OCI-LY7 (cell line): ENCODE data around the gene ASCL5. TPM values are rescaled to one million over a fixed set of nuclear protein-coding genes. Genes with fewer than 3 reads are reported as not detected.

Source experiments
- BruUV-seq: library from RNA; stranded (reverse); fragments of 400-500 nt; replicated peaks from 2 replicates; lab custom pipeline; 2021; lab: Mats Ljungman, UMichigan
- CTCF ChIA-PET: fragments of 300-600 bp; sonication (Branson Sonifier 250); formaldehyde crosslinking; loops from one replicate; lab custom pipeline; 2022; ENCODE audit warnings: antibody characterized with exemption; ENCODE audit not compliant: unreplicated experiment; lab: Charles Lee
- POLR2A ChIA-PET: fragments of 300-600 bp; sonication (Branson Sonifier 250); formaldehyde crosslinking; loops from one replicate; lab custom pipeline; 2022; ENCODE audit warnings: antibody characterized with exemption; lab: Charles Lee
- DNase-seq: peaks from one replicate; pipeline ENCODE4 v3.0.0-alpha.2; 2015; ENCODE audit warnings: low spot score
- H2AFZ ChIP-seq: fragments of 200-600 bp; sonication (generic), shearing (Covaris generic); 2 replicates; pipeline ENCODE4 v1.6.1; 2014; ENCODE audit warnings: mild to moderate bottlenecking, antibody characterized with exemption, low read length, moderate library complexity
- H3K27ac ChIP-seq: fragments of 200-600 bp; sonication (generic); 2 replicates; pipeline ENCODE4 v1.5.1; 2014; ENCODE audit warnings: mixed run types, low read depth, mild to moderate bottlenecking, moderate library complexity, low read length, inconsistent platforms; ENCODE audit not compliant: poor library complexity, severe bottlenecking
- H3K36me3 ChIP-seq: fragments of 200-600 bp; sonication (generic); 2 replicates; pipeline ENCODE4 v1.6.1; 2014; ENCODE audit warnings: mild to moderate bottlenecking, antibody characterized with exemption, low read length, moderate library complexity, mixed read lengths; ENCODE audit not compliant: insufficient read depth
- H3K4me1 ChIP-seq: fragments of 200-600 bp; sonication (generic); 2 replicates; pipeline ENCODE4 v1.5.1; 2014; ENCODE audit warnings: mild to moderate bottlenecking, low read length; ENCODE audit not compliant: insufficient read depth, poor library complexity, severe bottlenecking
- H3K4me2 ChIP-seq: fragments of 200-600 bp; sonication (generic); 2 replicates; pipeline ENCODE4 v1.6.1; 2014; ENCODE audit warnings: mild to moderate bottlenecking, low read length
- H3K4me3 ChIP-seq: fragments of 200-600 bp; sonication (generic); 2 replicates; pipeline ENCODE4 v1.5.1; 2014; ENCODE audit warnings: mild to moderate bottlenecking, low read depth, low read length; ENCODE audit not compliant: poor library complexity, severe bottlenecking
- H3K79me2 ChIP-seq: fragments of 200-600 bp; sonication (generic); 2 replicates; pipeline ENCODE4 v1.6.1; 2016; ENCODE audit warnings: low read depth, mild to moderate bottlenecking, low read length, moderate library complexity, mixed read lengths; ENCODE audit not compliant: insufficient read depth
- H3K9me2 ChIP-seq: fragments of 200-600 bp; sonication (generic); 2 replicates; pipeline ENCODE4 v1.6.1; 2016; ENCODE audit warnings: mild to moderate bottlenecking, low read length, mixed read lengths; ENCODE audit not compliant: insufficient read depth
- H3K9me3 ChIP-seq: fragments of 200-600 bp; sonication (generic); 2 replicates; pipeline ENCODE4 v1.6.1; 2014; ENCODE audit warnings: mild to moderate bottlenecking, mixed run types, low read length, mixed read lengths
- H4K20me1 ChIP-seq: fragments of 200-600 bp; sonication (generic); 2 replicates; pipeline ENCODE4 v1.6.1; 2014; ENCODE audit warnings: mild to moderate bottlenecking, antibody characterized with exemption, low read length, moderate library complexity, mixed read lengths; ENCODE audit not compliant: insufficient read depth
- CTCF ChIP-seq: fragments of 200-600 bp; sonication (generic); conservative IDR thresholded peaks from 2 replicates; pipeline ENCODE4 v1.5.1; 2014; ENCODE audit warnings: mild to moderate bottlenecking, antibody characterized with exemption, low read length, moderate library complexity, mixed read lengths
- EZH2phosphoT487 ChIP-seq: fragments of 200-600 bp; sonication (generic); IDR thresholded peaks from 2 replicates; pipeline ENCODE4 v1.6.1; 2018; ENCODE audit warnings: low read depth, borderline replicate concordance, mild to moderate bottlenecking, mixed run types, antibody characterized with exemption, low read length, moderate library complexity, mixed read lengths
- intact Hi-C: fragments of 100-400 bp; cut with micrococcal nuclease; formaldehyde crosslinking; loops from one replicate; pipeline ENCODE4 v1.10.0; 2022; ENCODE audit not compliant: unreplicated experiment
- total RNA-seq, 2 experiments: library from RNA; depleted of rRNA in 1 of 2; stranded (reverse); fragments of >200 nt in 1 of 2; shearing (Covaris generic) in 1 of 2; gene quantifications; 2 replicates each; pipeline ENCODE4 v1.2.3, GENCODE V29; 2014 to 2022

The ASCL5 gene
- total RNA-seq, 2 experiments from 2014 or later: not detected

- Histone ChIP-seq H2AFZ (no peak overlapping the region), H3K9me3 (no peaks in the 10 kb centered on the region), H4K20me1 (no peaks in the 10 kb centered on the region), H3K4me3 (no peak overlapping the region), H3K79me2 (no peaks in the 10 kb centered on the region), H3K36me3 (no peaks in the 10 kb centered on the region), H3K4me1 (no peaks in the 10 kb centered on the region), H3K9me2 (no peaks in the 10 kb centered on the region), H3K27ac (no peak overlapping the region), H3K4me2 (no peak overlapping the region)
- intact Hi-C loops: no loop called here
- TF ChIP-seq EZH2phosphoT487 (no peak), CTCF (no peak)
- no TSS peak for BruUV-seq
- ChIA-PET CTCF (interaction anchor here (1.3 kb wide), 1 partner anchor 17 kb away, joined by 4 read pairs; no protein-coding TSS in a partner anchor), POLR2A (interaction anchor here (0.7 kb wide), 1 partner anchor 409 kb away, joined by 3 read pairs; no protein-coding TSS in a partner anchor)
- no peak for DNase-seq
Measured at GRCh38 chr1:201136355-201137023, 9.5 kb upstream of the ASCL5 start.

GRCh38 chr1:201134405-201134804 lies 7.4 kb upstream of the ASCL5 start:
- CTCF ChIA-PET: no interaction called here
- POLR2A ChIA-PET: interaction anchor here (1.2 kb wide), 1 partner anchor 11 kb away, joined by 3 read pairs; no protein-coding TSS in a partner anchor
- Histone ChIP-seq H3K79me2 (no peaks in the 10 kb centered on the region), H2AFZ (no peak overlapping the region), H3K9me3 (no peaks in the 10 kb centered on the region), H3K4me1 (no peaks in the 10 kb centered on the region), H3K9me2 (no peaks in the 10 kb centered on the region), H3K36me3 (no peaks in the 10 kb centered on the region), H3K4me3 (no peak overlapping the region), H3K27ac (no peak overlapping the region), H4K20me1 (no peaks in the 10 kb centered on the region), H3K4me2 (no peak overlapping the region)
- TF ChIP-seq CTCF (no peak), EZH2phosphoT487 (no peak)
- BruUV-seq: no TSS peak
- intact Hi-C loops: no loop called here
- DNase-seq: no peak

GRCh38 chr1:201131398-201131797 lies 4.4 kb upstream of the ASCL5 start:
- H3K4me1 ChIP-seq: no peaks in the 10 kb centered on the region
- no peaks in the 10 kb centered on the region for H3K9me2 ChIP-seq
- no peak overlapping the region for H3K4me2 ChIP-seq
- H3K9me3 ChIP-seq: no peaks in the 10 kb centered on the region
- POLR2A ChIA-PET: no interaction called here
- DNase-seq: no peak
- CTCF ChIA-PET: no interaction called here
- no peaks in the 10 kb centered on the region for H3K79me2 ChIP-seq
- no peak overlapping the region for H3K4me3 ChIP-seq
- H3K36me3 ChIP-seq: no peaks in the 10 kb centered on the region
- H4K20me1 ChIP-seq: no peaks in the 10 kb centered on the region
- intact Hi-C loops: no loop called here
- H3K27ac ChIP-seq: no peak overlapping the region
- no peak overlapping the region for H2AFZ ChIP-seq
- TF ChIP-seq EZH2phosphoT487 (no peak), CTCF (no peak)
- BruUV-seq: no TSS peak
